Stimulated activated CD8-positive, alpha-beta memory T cell treated with anti-CD3 and anti-CD28 coated beads, Interleukin-2, amount 100 ng/mL, for 48 hours (primary cell): ENCODE results near the gene ART3.
"Not testable (repeated sequence)": the region's sequence is repeated elsewhere in the genome, so short reads cannot be mapped to it uniquely, and the experiment has no call there.

ENCODE experiments used
- DNase-seq, 2 donors: peaks; one replicate each; pipeline ENCODE4 v3.0.0-alpha.2; 2020; ENCODE audit warnings: low read depth in 2 of 2

Gene ART3

GRCh38 chr4:76074468-76074867, at the start of gene ART3:
TSS of gene ART3 (plus strand) at chr4:76074709. CDS start at chr4:76075890, 1,181 bp downstream.
- DNase-seq: no peak

GRCh38 chr4:76028350-76028765, 46.2 kb upstream of the ART3 start:
- DNase-seq: no peak

GRCh38 chr4:76029300-76029699, 45.2 kb upstream of the ART3 start:
- no peak for DNase-seq

GRCh38 chr4:76035141-76035540, 39.4 kb upstream of the ART3 start:
- no peak for DNase-seq

GRCh38 chr4:76035799-76036380, 38.6 kb upstream of the ART3 start, which contains the start of gene CXCL11:
TSS of gene CXCL11 (minus strand) at chr4:76036070. CDS start at chr4:76035987, 83 bp downstream.
- no peak for DNase-seq

GRCh38 chr4:76036855-76037254, 37.7 kb upstream of the ART3 start:
- DNase-seq: no peak

GRCh38 chr4:76042241-76042998, 32.1 kb upstream of the ART3 start:
- DNase-seq: not testable (repeated sequence)

- not testable (repeated sequence) for DNase-seq
These were observed 31.2 kb upstream of the ART3 start for GRCh38 chr4:76043306-76043705.

GRCh38 chr4:76044686-76045085, 29.8 kb upstream of the ART3 start:
- DNase-seq: not testable (repeated sequence)

- not testable (repeated sequence) for DNase-seq
These were observed 24.6 kb upstream of the ART3 start for GRCh38 chr4:76049860-76050416.

- DNase-seq: not testable (repeated sequence)
These were observed 23.9 kb upstream of the ART3 start for GRCh38 chr4:76050560-76051050.

- DNase-seq: no peak
These were observed 20.8 kb upstream of the ART3 start for GRCh38 chr4:76053730-76054129.

GRCh38 chr4:76055016-76055415, 19.5 kb upstream of the ART3 start:
- DNase-seq: no peak

- no peak for DNase-seq
These were observed 19.1 kb upstream of the ART3 start for GRCh38 chr4:76055421-76055820.

GRCh38 chr4:76058302-76058701, 16.2 kb upstream of the ART3 start:
- no peak for DNase-seq

- no peak for DNase-seq
These were observed 15.6 kb upstream of the ART3 start for GRCh38 chr4:76058888-76059426.

- no peak for DNase-seq
These were observed 14.8 kb upstream of the ART3 start for GRCh38 chr4:76059750-76060149.

GRCh38 chr4:76060506-76060905, 14.0 kb upstream of the ART3 start:
- no peak for DNase-seq

GRCh38 chr4:76061421-76061820, 13.1 kb upstream of the ART3 start:
- DNase-seq: no peak

GRCh38 chr4:76061982-76062381, 12.5 kb upstream of the ART3 start:
- DNase-seq: no peak

GRCh38 chr4:76066546-76066945, 8.0 kb upstream of the ART3 start:
- DNase-seq: no peak

GRCh38 chr4:76067652-76068286, 6.7 kb upstream of the ART3 start:
- peak; percentile 34 to 49 for DNase-seq
